ENCODE results near the gene FRMPD4. TPM values are rescaled to one million over a fixed set of nuclear protein-coding genes. Genes with fewer than 3 reads are reported as not detected.

FRMPD4 gene
- total and polyA plus RNA-seq, 8 donors, result 0.45 to 0.86 (median 0.68) TPM; not detected in 2

DNA sequence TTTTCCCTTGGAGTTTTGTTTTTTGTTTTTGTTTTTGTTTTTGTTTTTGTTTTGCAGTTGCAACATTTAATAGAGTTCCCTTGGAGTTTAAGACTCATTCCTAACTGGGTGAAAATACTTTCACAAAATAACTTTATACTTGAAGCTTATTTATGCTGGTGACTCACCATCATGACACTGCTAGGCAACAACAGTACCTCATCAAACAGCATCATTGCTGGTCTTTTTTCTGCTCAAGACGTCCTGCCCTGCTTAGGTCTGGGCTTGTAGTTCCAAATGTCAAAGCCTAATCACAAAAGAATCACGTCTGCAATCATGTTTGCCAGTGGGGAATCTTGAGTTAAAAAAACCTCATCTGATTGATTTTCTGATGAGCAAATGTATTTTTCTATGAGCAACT lies 547.3 kb downstream of the FRMPD4 start:
- no peaks in the 10 kb centered on the region for H3K36me3 ChIP-seq
- H3K27ac ChIP-seq, result no peak overlapping the region
- intact Hi-C loops (cut with DNase I), result no loop called here
- DNase-seq (no peak), ATAC-seq (no peak)
- no peaks in the 10 kb centered on the region for H3K9me3 ChIP-seq
- H3K4me3 ChIP-seq, result no peak overlapping the region
- TF ChIP-seq, protein P1, sequence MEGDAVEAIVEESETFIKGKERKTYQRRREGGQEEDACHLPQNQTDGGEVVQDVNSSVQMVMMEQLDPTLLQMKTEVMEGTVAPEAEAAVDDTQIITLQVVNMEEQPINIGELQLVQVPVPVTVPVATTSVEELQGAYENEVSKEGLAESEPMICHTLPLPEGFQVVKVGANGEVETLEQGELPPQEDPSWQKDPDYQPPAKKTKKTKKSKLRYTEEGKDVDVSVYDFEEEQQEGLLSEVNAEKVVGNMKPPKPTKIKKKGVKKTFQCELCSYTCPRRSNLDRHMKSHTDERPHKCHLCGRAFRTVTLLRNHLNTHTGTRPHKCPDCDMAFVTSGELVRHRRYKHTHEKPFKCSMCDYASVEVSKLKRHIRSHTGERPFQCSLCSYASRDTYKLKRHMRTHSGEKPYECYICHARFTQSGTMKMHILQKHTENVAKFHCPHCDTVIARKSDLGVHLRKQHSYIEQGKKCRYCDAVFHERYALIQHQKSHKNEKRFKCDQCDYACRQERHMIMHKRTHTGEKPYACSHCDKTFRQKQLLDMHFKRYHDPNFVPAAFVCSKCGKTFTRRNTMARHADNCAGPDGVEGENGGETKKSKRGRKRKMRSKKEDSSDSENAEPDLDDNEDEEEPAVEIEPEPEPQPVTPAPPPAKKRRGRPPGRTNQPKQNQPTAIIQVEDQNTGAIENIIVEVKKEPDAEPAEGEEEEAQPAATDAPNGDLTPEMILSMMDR (IDR thresholded peaks at IDR 0.05), result no peak
- no peaks in the 10 kb centered on the region for H3K27me3 ChIP-seq
- H3K4me1 ChIP-seq, result no peaks in the 10 kb centered on the region

DNA sequence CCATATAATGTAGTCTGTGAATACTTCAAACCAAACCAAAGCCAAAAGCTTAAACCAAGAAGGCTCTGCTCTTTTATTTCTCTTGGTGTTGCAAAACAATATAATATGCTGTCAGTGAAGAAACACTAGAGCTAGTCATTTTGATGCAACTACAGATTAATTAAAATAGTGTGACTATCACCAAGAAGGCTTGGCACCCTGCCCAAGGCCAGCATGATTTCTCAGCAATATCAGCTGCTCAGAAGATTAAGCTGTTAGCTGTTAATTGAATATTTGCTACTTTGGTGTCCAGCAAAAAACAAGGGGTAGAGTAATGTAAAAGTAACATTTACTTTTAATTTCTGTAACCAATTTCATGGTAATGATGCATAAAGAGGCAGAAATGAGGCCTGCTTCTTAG lies 548.1 kb downstream of the FRMPD4 start:
- no peaks in the 10 kb centered on the region for H3K27me3 ChIP-seq
- TF ChIP-seq, protein P1 (IDR thresholded peaks at IDR 0.05), result no peak
- no peaks in the 10 kb centered on the region for H3K4me1 ChIP-seq
- H3K36me3 ChIP-seq, result no peaks in the 10 kb centered on the region
- no peaks in the 10 kb centered on the region for H3K9me3 ChIP-seq
- no peak for ATAC-seq
- intact Hi-C loops (cut with DNase I), result no loop called here
- no peak for DNase-seq
- H3K4me3 ChIP-seq, result no peak overlapping the region
- no peak overlapping the region for H3K27ac ChIP-seq

GRCh38 chrX:12690646-12691045 lies 552.4 kb downstream of the FRMPD4 start:
- Histone ChIP-seq H3K36me3 (no peaks in the 10 kb centered on the region), H3K4me1 (no peaks in the 10 kb centered on the region), H3K27me3 (no peaks in the 10 kb centered on the region), H3K4me3 (no peak overlapping the region), H3K27ac (no peak overlapping the region), H3K9me3 (no peaks in the 10 kb centered on the region)
- DNase-seq (no peak), ATAC-seq (no peak)
- TF ChIP-seq, protein P1 (IDR thresholded peaks at IDR 0.05), result no peak
- intact Hi-C loops (cut with DNase I), result no loop called here

DNA sequence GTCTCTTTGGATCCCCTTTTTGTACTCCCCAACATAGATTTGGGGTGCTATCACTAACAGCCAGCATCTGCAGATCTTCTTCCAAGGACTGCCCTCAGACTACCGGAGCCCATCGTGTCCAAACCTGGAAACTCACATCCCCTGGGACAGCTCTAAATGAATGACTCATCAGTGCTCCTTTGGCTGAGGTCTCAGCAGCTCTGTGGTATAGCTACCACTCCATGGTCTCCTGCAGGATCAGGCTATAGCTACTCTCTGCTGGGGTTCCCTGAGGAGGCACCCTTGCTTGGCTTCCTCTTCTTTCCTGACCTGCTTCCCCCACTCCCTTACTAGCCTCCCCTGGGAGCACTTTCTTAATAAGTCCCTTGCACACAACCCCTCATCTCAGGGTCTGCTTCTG lies 555.5 kb downstream of the FRMPD4 start:
- no peaks in the 10 kb centered on the region for H3K36me3 ChIP-seq
- peaks cover 0 to 3% of the 10 kb centered on the region in 2 donors for H3K27me3 ChIP-seq
- H3K9me3 ChIP-seq, result no peaks in the 10 kb centered on the region
- TF ChIP-seq, protein P1 (IDR thresholded peaks at IDR 0.05), result no peak
- H3K27ac ChIP-seq, result no peak overlapping the region
- DNase-seq (no peak), ATAC-seq (no peak)
- no peaks in the 10 kb centered on the region for H3K4me1 ChIP-seq
- intact Hi-C loops (cut with DNase I), result no loop called here
- no peak overlapping the region for H3K4me3 ChIP-seq

DNA sequence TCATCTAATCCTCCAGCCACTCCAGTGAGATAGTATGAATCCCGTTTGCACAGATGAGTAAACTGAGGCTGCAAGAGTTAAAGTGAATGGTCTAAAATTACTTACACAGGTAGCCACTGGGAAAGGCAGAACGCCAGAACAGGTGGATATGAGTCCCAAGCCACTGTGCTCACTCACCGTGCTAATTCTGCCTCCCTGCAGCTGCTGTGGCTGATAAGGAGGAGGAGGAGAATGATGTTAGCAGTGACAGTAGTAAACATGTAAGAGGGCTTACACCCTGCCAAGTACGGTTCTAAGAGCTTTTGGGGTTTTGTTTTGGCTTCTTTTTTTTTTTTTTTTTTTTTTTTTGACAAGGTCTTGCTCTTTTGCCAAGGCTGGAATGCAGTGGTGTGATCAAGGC lies 562.5 kb downstream of the FRMPD4 start:
- H3K4me3 ChIP-seq, result no peak overlapping the region
- no peaks in the 10 kb centered on the region for H3K4me1 ChIP-seq
- no peak for ATAC-seq
- no peaks in the 10 kb centered on the region for H3K9me3 ChIP-seq
- intact Hi-C loops (cut with DNase I), result no loop called here
- no peak overlapping the region for H3K27ac ChIP-seq
- TF ChIP-seq, protein P1 (IDR thresholded peaks at IDR 0.05), result no peak
- peaks cover 0 to 8% of the 10 kb centered on the region in 2 donors for H3K27me3 ChIP-seq
- no peak for DNase-seq
- H3K36me3 ChIP-seq, result no peaks in the 10 kb centered on the region
